SK-N-SH (cell line): ENCODE data around the gene SLC4A2. TPM values are rescaled to one million over a fixed set of nuclear protein-coding genes. Genes with fewer than 3 reads are reported as not detected.

Experiments
- CTCF ChIA-PET: fragments of 300-600, 350-600 bp; formaldehyde crosslinking; extraction: SDS; loops from one replicate; lab custom pipeline; 2021; lab: Yijun Ruan, JAX
- POLR2A ChIA-PET: fragments of 350-600 bp; sonication (Branson Sonifier 250); formaldehyde crosslinking; extraction: SDS; loops from one replicate; lab custom pipeline; 2020; ENCODE audit warnings: antibody characterized with exemption, inconsistent platforms; lab: Yijun Ruan, JAX
- DNase-seq: peaks from one replicate; pipeline ENCODE4 v3.0.0; 2012
- H2AFZ ChIP-seq: fragments of 200-600 bp; sonication (generic); 2 replicates; pipeline ENCODE4 v1.8.1; 2016; ENCODE audit warnings: antibody characterized with exemption, mild to moderate bottlenecking, low read depth
- H3F3A ChIP-seq: fragments of 200-600 bp; sonication (generic); replicated peaks from 2 replicates; pipeline ENCODE3; 2016; ENCODE audit warnings: antibody characterized with exemption, mild to moderate bottlenecking; ENCODE audit not compliant: insufficient read depth
- H3K27ac ChIP-seq, 2 experiments: fragments of 200-500 bp in 1 of 2; fragments of 200-600 bp in 1 of 2; sonication (Bioruptor generic) in 1 of 2; sonication (generic), shearing (Covaris generic) in 1 of 2; 2 replicates each; pipeline versions ENCODE4 v1.5.1 to v1.6.1; 2014 to 2016; ENCODE audit warnings: low read depth in 2 of 2, inconsistent platforms in 1 of 2, low read length in 1 of 2, mild to moderate bottlenecking in 1 of 2, mixed read lengths in 1 of 2
- H3K27me3 ChIP-seq: fragments of 200-600 bp; sonication (generic), shearing (Covaris generic); 2 replicates; pipeline ENCODE4 v1.6.1; 2016; ENCODE audit warnings: mixed run types; ENCODE audit not compliant: insufficient read depth
- H3K36me3 ChIP-seq, 2 experiments: fragments of 200-500 bp in 1 of 2; fragments of 200-600 bp in 1 of 2; sonication (Bioruptor generic) in 1 of 2; sonication (generic) in 1 of 2; replicated peaks in 1 of 2; 2 replicates each; pipeline versions ENCODE3 to v1.5.1; 2014 to 2016; ENCODE audit warnings: low read length in 1 of 2, mild to moderate bottlenecking in 1 of 2; ENCODE audit not compliant: insufficient read depth in 2 of 2, control insufficient read depth in 1 of 2
- H3K4me1 ChIP-seq, 2 experiments: fragments of 200-500 bp in 1 of 2; fragments of 200-600 bp in 1 of 2; sonication (Bioruptor generic) in 1 of 2; sonication (generic), shearing (Covaris generic) in 1 of 2; 2 replicates each; pipeline versions ENCODE4 v1.5.1 to v1.6.1; 2014 to 2016; ENCODE audit warnings: low read depth in 1 of 2, low read length in 1 of 2, mixed run types in 1 of 2; ENCODE audit not compliant: insufficient read depth in 2 of 2, control insufficient read depth in 1 of 2
- H3K4me2 ChIP-seq: fragments of 200-600 bp; sonication (generic), shearing (Covaris generic); 2 replicates; pipeline ENCODE4 v1.6.1; 2017; ENCODE audit warnings: mixed run types
- H3K4me3 ChIP-seq, 2 experiments: fragments of 200-500 bp in 1 of 2; fragments of 200-600 bp in 1 of 2; sonication (Bioruptor generic) in 1 of 2; sonication (generic), shearing (Covaris generic) in 1 of 2; 2 replicates each; pipeline versions ENCODE4 v1.5.1 to v1.8.1; 2014 to 2016; ENCODE audit warnings: low read depth in 2 of 2, inconsistent platforms in 1 of 2, low read length in 1 of 2, mild to moderate bottlenecking in 1 of 2, mixed read lengths in 1 of 2, moderate library complexity in 1 of 2
- H3K79me2 ChIP-seq: fragments of 200-600 bp; sonication (generic); 2 replicates; pipeline ENCODE4 v1.8.1; 2017; ENCODE audit warnings: mild to moderate bottlenecking; ENCODE audit not compliant: insufficient read depth
- H3K9ac ChIP-seq: fragments of 200-600 bp; sonication (generic); 2 replicates; pipeline ENCODE4 v1.6.1; 2017; ENCODE audit warnings: mixed run types
- H3K9me2 ChIP-seq: fragments of 200-600 bp; sonication (generic); 2 replicates; pipeline ENCODE4 v1.6.1; 2017; ENCODE audit warnings: mixed run types
- H3K9me3 ChIP-seq: fragments of 200-600 bp; sonication (generic); 2 replicates; pipeline ENCODE4 v1.6.1; 2017; ENCODE audit warnings: mixed run types, mild to moderate bottlenecking, moderate library complexity
- H4K20me1 ChIP-seq: fragments of 200-600 bp; sonication (generic); 2 replicates; pipeline ENCODE4 v1.6.1; 2017; ENCODE audit warnings: mild to moderate bottlenecking, mixed run types; ENCODE audit not compliant: insufficient read depth
- CHD2 ChIP-seq: fragments of 150-350 bp; IDR thresholded peaks from 2 replicates; pipeline ENCODE4 v1.6.1; 2018; ENCODE audit warnings: low read length; ENCODE audit not compliant: partially characterized antibody
- ELF1 ChIP-seq: IDR thresholded peaks from 2 replicates; pipeline ENCODE4 v1.4.0; 2012
- EP300 ChIP-seq, 2 experiments: IDR thresholded peaks; 2 replicates each; pipeline versions ENCODE4 v1.4.0 to v1.6.1; 2012; ENCODE audit warnings: borderline replicate concordance in 1 of 2, low read depth in 1 of 2, low read length in 1 of 2
- FOSL2 ChIP-seq: IDR thresholded peaks from 2 replicates; pipeline ENCODE4 v1.4.0; 2012; ENCODE audit warnings: low read depth, mild to moderate bottlenecking, moderate library complexity, borderline replicate concordance
- FOXJ3 ChIP-seq: sonication (generic); formaldehyde crosslinking; IDR thresholded peaks from 2 replicates; pipeline ENCODE4 v1.5.1; 2020; ENCODE audit warnings: mild to moderate bottlenecking, missing genetic modification reagents
- GABPA ChIP-seq: IDR thresholded peaks from 2 replicates; pipeline ENCODE4 v1.4.0; 2012; ENCODE audit warnings: low read depth, mild to moderate bottlenecking
- GATA2 ChIP-seq: sonication (generic); formaldehyde crosslinking; IDR thresholded peaks from 2 replicates; pipeline ENCODE4 v1.5.0; 2020; ENCODE audit warnings: mild to moderate bottlenecking, missing genetic modification reagents
- JUND ChIP-seq: IDR thresholded peaks from 2 replicates; pipeline ENCODE4 v1.4.0; 2012
- MXI1 ChIP-seq: IDR thresholded peaks from 2 replicates; pipeline ENCODE4 v1.6.1; 2012; ENCODE audit warnings: mild to moderate bottlenecking, low read depth, low read length, improper control_type of control experiment
- NRF1 ChIP-seq: IDR thresholded peaks from 2 replicates; pipeline ENCODE4 v1.6.1; 2012; ENCODE audit warnings: low read depth, mild to moderate bottlenecking, low read length
- RCOR1 ChIP-seq: fragments of 150-350 bp; IDR thresholded peaks from 2 replicates; pipeline ENCODE4 v1.6.1; 2017; ENCODE audit warnings: antibody characterized with exemption, low read length
- RFX5 ChIP-seq: IDR thresholded peaks from 2 replicates; pipeline ENCODE4 v1.6.1; 2012; ENCODE audit warnings: mild to moderate bottlenecking, improper control_type of control experiment, low read length
- RXRA ChIP-seq: IDR thresholded peaks from 2 replicates; pipeline ENCODE4 v1.4.0; 2012; ENCODE audit warnings: low read depth, mild to moderate bottlenecking, borderline replicate concordance
- SIN3A ChIP-seq: IDR thresholded peaks from 2 replicates; pipeline ENCODE4 v1.6.1; 2012; ENCODE audit warnings: low read depth, mild to moderate bottlenecking, low read length, moderate library complexity, borderline replicate concordance
- TCF12 ChIP-seq: IDR thresholded peaks from 2 replicates; pipeline ENCODE4 v1.4.0; 2012
- TEAD4 ChIP-seq: IDR thresholded peaks from 2 replicates; pipeline ENCODE4 v1.4.0; 2012; ENCODE audit warnings: mild to moderate bottlenecking, borderline replicate concordance; ENCODE audit not compliant: insufficient read depth
- WGBS: methylation state at CpG from one replicate; pipeline ENCODE4 v1.1.6; 2017; ENCODE audit warnings: low lambda C conversion rate; 5-methylcytosine and 5-hydroxymethylcytosine counted together
- polyA plus RNA-seq, 3 experiments: library from polyadenylated mRNA; depleted of rRNA; stranded (reverse); fragments of >200 nt; gene quantifications; 2 replicates each; pipeline ENCODE4 v1.2.3, GENCODE V29; 2012
- TF ChIP-seq, protein P1 (sequence below): IDR thresholded peaks from 2 replicates; pipeline ENCODE4 v1.4.0; 2012; ENCODE audit warnings: low read depth, borderline replicate concordance
- TF ChIP-seq, protein P2 (sequence below): IDR thresholded peaks from 2 replicates; pipeline ENCODE4 v1.4.0; 2012; ENCODE audit warnings: low read depth
- TF ChIP-seq, protein P3 (sequence below): IDR thresholded peaks from 2 replicates; pipeline ENCODE4 v1.6.1; 2012; ENCODE audit warnings: mild to moderate bottlenecking, low read depth, low read length, moderate library complexity

SLC4A2 gene
- polyA plus RNA-seq, 1 of the 3 experiments (the other 2 are of a cell fraction) = 167 TPM

DNA sequence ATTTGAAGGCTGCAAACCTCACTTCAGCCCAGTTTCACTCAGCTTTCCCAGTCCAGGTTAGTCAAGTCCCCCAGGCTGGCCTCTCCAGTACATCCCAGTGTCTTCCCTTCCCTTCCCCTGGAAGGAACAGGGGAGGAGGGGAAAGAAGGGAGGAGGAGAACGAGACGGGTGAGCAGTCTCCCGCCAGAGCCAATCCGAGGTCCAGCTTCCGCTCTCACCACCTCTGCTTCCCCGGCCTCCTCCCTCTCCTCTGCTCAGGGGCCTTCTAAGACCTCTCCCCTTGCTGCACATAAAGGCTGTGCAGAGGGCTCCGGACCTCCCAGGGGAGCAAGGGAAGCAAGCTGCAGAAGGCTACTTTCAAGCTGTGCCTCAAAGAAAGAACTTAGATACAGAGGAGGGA is 39.2 kb upstream of the SLC4A2 start:
- Histone ChIP-seq H3K36me3 (no peaks in the 10 kb centered on the region), H3K27me3 (peaks cover 15% of the 10 kb centered on the region; the same call in 1 of the 2 replicates), H3F3A (no peaks in the 10 kb centered on the region), H3K27ac (no peak overlapping the region), H3K4me2 (no peak overlapping the region), H3K79me2 (no peaks in the 10 kb centered on the region), H3K9me2 (no peaks in the 10 kb centered on the region), H3K4me1 (peaks cover 0 to 15% of the 10 kb centered on the region in 2 experiments; a peak in 1 of 4 replicates), H4K20me1 (no peaks in the 10 kb centered on the region), H3K9ac (no peak overlapping the region), H3K4me3 (no peak overlapping the region), H2AFZ (no peak overlapping the region), H3K9me3 (no peaks in the 10 kb centered on the region)
- WGBS = 79% methylated on average over 7 of the region's 7 CpGs
- POLR2A ChIA-PET = no interaction called here
- CTCF ChIA-PET = interaction anchor here (0.7 to 8.3 kb wide), 17 partner anchors 8 to 572 kb away, joined by 3 to 107 read pairs (median 17); partner anchors contain the start of genes ABCB8 and NOS3
- no peak for DNase-seq
- TF ChIP-seq RFX5 (no peak), FOXJ3 (CRISPR knock-in tag) (no peak), TCF12 (no peak), CHD2 (no peak), TEAD4 (no peak), MXI1 (no peak), RCOR1 (no peak), FOSL2 (no peak), NRF1 (no peak), GABPA (no peak), JUND (no peak), ELF1 (no peak), SIN3A (no peak), RXRA (no peak), EP300 (IDR thresholded peaks at IDR 0.05; ENCODE audit: borderline replicate concordance in 1 of 2, low read depth in 1 of 2, low read length in 1 of 2) (no peak), GATA2 (CRISPR knock-in tag) (no peak)
- TF ChIP-seq, protein P1, sequence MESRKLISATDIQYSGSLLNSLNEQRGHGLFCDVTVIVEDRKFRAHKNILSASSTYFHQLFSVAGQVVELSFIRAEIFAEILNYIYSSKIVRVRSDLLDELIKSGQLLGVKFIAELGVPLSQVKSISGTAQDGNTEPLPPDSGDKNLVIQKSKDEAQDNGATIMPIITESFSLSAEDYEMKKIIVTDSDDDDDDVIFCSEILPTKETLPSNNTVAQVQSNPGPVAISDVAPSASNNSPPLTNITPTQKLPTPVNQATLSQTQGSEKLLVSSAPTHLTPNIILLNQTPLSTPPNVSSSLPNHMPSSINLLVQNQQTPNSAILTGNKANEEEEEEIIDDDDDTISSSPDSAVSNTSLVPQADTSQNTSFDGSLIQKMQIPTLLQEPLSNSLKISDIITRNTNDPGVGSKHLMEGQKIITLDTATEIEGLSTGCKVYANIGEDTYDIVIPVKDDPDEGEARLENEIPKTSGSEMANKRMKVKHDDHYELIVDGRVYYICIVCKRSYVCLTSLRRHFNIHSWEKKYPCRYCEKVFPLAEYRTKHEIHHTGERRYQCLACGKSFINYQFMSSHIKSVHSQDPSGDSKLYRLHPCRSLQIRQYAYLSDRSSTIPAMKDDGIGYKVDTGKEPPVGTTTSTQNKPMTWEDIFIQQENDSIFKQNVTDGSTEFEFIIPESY = no peak
- TF ChIP-seq, protein P2, sequence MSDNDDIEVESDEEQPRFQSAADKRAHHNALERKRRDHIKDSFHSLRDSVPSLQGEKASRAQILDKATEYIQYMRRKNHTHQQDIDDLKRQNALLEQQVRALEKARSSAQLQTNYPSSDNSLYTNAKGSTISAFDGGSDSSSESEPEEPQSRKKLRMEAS = no peak
- TF ChIP-seq, protein P3, sequence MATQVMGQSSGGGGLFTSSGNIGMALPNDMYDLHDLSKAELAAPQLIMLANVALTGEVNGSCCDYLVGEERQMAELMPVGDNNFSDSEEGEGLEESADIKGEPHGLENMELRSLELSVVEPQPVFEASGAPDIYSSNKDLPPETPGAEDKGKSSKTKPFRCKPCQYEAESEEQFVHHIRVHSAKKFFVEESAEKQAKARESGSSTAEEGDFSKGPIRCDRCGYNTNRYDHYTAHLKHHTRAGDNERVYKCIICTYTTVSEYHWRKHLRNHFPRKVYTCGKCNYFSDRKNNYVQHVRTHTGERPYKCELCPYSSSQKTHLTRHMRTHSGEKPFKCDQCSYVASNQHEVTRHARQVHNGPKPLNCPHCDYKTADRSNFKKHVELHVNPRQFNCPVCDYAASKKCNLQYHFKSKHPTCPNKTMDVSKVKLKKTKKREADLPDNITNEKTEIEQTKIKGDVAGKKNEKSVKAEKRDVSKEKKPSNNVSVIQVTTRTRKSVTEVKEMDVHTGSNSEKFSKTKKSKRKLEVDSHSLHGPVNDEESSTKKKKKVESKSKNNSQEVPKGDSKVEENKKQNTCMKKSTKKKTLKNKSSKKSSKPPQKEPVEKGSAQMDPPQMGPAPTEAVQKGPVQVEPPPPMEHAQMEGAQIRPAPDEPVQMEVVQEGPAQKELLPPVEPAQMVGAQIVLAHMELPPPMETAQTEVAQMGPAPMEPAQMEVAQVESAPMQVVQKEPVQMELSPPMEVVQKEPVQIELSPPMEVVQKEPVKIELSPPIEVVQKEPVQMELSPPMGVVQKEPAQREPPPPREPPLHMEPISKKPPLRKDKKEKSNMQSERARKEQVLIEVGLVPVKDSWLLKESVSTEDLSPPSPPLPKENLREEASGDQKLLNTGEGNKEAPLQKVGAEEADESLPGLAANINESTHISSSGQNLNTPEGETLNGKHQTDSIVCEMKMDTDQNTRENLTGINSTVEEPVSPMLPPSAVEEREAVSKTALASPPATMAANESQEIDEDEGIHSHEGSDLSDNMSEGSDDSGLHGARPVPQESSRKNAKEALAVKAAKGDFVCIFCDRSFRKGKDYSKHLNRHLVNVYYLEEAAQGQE = no peak
